HPDE6-E6E7 (cell line): ENCODE measurements around the gene GRHL1.

Source experiments
- DNase-seq: peaks from one replicate; pipeline ENCODE4 v3.0.0; 2011; ENCODE audit warnings: missing footprints; ENCODE audit errors: extremely low spot score

Gene GRHL1

DNA sequence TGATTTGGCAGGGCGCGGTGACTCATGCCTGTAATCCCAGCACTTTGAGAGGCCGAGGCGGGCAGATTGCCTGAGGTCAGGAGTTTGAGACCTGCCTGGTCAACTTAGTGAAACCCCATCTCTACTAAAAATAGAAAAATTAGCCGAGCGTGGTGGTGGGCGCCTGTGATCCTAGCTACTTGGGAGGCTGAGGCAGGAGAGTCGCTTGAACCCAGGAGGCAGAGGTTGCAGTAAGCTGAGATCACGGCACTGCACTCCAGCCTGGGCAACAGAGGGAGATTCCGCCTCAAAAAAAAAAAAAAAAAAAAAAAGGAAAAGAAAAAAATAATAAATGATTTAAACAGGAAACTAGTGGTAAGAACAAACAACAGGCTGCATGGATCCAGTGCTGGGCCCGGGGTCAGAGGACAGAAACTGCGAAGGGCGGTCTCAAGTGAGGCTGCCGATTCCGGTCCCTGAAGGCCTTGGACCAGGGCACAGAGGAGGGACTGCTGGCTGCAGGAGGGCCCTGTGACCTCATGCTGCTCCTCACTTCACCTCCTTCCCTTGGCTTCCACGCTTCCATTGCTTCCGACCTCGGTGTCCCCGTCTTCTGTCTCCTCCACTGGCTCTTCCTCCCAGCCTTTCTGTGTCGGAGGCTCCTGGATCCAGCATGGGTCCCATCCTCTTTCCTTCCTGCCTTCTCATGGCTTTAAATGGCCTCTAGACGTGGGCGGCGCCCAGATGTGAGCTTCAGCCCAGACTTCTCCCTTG is 2.1 kb upstream of the GRHL1 start:
- DNase-seq = no peak

DNA sequence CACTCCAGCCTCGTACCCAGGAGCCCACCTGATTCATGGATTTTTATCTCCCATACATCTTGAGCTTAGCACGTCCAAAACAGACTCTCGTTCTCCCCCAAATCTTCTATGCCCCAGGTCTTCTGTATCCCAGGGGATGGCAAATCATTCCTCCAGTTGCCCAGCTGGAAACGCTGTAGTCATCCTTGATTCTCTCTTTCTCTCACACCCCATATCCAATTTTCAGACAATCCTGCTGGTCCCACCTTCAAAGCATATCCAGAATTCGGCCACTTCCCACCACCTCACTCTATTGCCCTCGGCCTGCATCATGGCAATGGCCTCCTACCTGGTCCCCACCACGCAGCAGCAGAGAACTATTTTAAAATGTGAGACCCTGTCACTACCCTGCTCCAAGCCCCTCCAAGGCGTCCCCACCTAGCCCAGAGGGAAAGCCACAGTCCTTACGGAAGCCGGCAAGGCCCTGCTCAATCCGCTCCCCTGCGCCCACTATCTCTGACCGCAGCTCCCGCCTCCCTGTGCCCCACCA is 1.4 kb upstream of the GRHL1 start:
- no peak for DNase-seq

DNA sequence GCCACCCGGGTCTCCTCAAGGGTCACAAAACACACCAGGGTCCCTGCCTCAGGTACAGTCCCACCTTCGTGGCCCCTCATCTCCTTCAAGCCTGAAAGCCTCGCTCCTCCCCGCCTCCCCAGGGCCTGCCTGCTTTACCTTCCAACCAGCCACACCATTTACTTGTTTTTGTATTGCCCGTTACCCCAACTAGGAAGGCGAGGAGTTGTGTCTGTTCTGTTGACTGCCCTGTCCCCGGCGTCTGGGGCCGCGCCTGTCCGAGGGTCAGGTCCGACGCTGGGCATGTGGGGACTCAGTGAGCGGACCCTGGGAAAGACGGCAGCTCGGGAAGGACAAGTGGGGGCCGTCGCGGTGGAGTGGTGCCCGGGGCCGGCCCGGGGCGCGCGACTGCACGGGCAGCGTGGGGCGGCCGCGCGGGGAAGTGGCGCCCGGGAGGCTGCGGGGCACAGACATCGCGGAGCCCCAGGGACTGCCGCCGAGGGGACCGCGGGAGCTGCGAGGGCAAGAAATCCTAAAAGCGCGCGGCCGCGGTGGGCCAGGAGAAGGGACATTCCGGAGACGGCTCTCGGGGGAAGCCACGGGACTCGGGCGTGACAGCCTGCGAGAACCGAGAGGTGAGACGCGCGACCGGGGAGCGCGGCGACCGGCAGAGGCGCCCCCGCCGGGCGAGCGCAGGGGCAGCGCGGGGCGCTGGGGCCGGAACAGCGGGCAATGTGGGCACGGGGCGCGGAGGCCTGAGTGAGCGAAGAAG is 797 bp upstream of the GRHL1 start:
- DNase-seq = peak; percentile 31

DNA sequence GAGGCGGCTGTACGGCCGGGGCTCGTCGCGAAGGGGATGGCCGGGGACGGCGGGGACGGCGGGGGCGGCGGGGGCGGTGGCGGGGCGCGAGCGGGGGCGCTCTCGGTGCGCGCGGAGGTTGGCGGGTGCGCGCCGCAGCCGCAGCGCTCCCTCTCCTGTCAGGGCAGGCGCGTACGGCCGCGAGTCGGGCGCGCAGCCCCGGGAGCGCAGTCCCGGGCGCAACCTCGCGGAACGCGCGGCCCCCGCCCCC is 296 bp upstream of the GRHL1 start:
- DNase-seq = no peak

GRCh38 chr2:9952286-9952737 is 819 bp downstream of the GRHL1 start:
- no peak for DNase-seq

DNA sequence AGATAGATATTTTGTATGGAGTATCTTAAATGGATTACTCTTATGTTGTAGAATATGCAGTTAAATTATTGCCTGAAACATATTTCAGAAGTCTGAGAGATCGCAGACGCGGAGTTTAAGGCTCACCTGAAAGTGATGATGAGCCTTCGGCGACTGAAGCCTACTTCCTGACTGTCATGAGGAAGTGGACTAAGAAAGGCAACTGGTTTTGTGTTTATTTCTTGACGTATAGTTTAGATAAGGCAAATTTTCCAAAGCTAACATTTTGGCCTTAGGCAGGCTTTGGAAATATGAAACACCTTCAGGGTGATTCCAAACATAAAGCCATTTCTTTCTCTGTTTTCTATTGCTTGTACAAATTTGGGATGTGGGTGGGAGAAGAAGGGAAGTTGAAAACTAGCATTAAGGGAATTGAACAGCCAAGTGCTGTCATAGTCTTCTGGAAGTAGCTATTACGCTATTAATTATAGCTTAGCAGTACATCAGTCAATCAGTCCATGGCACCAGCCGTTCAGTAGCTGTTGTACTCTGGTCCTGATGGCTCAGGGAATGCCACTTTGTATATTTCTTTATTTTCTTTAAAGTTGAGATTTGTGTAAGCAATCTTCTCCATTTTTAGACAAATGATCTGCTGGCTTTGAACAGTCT is 1.5 kb downstream of the GRHL1 start:
- DNase-seq = no peak

DNA sequence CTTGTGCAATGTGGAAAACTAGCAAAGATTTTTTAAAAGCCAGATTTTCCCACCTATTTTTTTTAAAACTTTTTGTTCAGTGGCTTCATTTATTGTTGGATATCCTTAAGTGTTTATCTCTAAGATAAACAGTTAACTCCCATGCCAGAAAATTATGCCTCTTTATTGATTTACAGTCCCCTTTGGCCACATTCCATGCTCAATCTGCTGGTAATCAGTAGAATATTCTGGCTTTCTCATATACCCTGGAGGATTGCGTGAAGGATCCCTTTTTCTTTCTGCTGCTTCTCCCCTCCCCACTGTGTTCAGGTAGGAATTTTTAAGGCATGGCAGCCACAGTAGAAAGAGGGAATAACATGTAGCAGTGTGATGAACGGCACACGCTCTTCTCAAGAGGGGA is 2.6 kb downstream of the GRHL1 start:
- DNase-seq = no peak

GRCh38 chr2:9958057-9958456 is 6.6 kb downstream of the GRHL1 start:
- DNase-seq = no peak

DNA sequence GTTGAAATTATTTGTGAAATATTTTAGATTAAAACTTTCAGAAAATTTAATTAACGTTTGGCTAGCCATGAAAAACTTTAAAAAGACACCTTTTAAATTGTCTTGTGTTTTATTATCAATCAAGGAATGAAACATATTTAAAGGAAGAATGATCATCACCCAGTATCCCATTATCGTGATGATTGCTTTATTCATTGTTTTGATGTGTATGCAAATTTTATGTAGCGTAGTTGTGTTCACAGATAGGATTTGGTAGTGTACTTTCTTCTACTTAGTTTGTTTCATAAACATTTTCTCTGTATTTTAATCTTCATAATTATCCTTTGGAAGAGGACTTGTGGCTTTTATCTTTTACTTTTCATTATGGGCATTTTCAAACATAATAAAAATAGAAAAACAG is 7.8 kb downstream of the GRHL1 start:
- DNase-seq = no peak

DNA sequence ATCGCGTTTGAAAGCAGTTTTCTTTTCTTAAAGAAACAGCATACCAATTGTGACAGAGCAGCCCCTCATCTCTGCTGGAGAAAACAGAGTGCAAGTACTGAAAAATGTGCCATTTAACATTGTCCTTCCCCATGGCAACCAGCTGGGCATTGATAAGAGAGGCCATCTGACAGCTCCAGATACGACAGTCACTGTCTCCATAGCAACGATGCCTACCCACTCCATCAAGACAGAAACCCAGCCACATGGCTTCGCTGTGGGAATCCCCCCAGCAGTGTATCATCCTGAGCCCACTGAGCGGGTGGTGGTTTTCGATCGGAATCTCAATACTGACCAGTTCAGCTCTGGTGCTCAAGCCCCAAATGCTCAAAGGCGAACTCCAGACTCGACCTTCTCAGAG is 9.5 kb downstream of the GRHL1 start:
- no peak for DNase-seq

GRCh38 chr2:9964334-9964980 is 13.0 kb downstream of the GRHL1 start:
- DNase-seq = no peak

DNA sequence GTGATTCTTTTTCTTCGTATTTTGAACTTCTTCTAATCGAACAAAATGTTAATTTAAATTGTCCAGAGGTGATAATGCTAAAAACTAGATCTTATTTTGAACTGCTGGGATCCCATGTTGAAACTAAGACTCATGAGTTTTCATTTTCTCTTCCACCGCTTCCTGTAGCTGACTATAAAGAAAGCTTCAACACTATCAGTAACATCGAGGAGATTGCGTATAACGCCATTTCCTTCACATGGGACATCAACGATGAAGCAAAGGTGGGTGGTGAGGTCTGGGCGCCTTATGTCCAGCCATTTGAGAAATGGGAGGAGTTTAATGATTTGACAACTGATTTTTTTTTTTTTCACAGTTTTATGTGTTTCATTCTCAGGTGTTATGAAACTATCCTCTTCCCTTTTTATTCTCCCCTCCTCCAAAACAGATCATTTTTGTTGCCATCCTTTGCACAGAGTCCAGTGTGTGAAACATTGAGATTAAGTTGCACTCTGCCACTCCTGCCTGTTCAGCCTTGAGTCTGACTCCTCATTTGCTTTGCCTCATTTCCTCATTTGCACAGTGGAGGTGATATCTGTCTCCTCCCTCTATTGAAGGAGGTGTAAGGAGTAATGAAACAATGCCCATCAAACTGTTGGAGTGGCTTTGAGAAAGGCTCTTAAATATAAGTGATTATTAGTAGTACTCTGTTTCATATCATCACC is 13.8 kb downstream of the GRHL1 start:
- DNase-seq = no peak

- no peak for DNase-seq
Observed at GRCh38 chr2:9966491-9967022, 15.1 kb downstream of the GRHL1 start.

DNA sequence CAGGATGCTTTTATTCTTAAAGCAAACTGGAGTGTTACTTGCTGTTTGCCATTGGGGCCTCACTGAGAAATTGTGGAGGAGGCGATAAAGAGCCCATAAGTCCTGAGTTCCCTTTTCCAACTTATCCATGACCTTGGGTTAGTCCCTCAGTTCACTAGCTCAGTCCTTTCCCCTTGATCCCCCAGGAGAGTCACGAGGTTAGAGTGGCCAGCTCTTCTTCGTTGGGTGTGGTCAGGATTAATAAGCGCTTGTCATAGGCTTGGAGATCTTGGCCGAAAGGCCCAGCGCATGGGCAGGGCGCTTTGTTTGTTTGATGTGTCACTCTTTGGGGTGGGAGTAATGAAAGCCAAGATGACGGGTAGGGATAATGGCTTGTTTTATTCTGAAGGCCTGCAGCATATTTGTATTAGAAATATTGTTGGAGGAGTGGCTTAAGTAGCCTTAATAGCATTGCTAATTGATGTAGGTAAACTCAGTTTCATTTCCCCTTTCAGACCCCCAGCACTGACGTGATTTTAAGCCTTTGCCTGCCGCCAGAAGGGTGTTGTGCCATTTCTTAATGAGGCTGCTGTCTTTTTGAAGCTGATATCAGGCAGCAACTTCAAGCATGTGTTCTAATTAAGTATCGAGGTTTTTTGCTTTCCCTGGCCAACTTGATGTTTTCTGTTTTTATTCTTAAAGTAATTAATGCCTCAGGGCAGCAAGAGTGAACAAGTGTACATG is 15.7 kb downstream of the GRHL1 start:
- DNase-seq = no peak

- DNase-seq = no peak
Observed at GRCh38 chr2:9968553-9969497, 17.3 kb downstream of the GRHL1 start.

- DNase-seq = no peak
Observed at GRCh38 chr2:9970200-9971044, 18.9 kb downstream of the GRHL1 start.

GRCh38 chr2:9971105-9971818 is 19.8 kb downstream of the GRHL1 start:
- DNase-seq = peak; percentile 53

DNA sequence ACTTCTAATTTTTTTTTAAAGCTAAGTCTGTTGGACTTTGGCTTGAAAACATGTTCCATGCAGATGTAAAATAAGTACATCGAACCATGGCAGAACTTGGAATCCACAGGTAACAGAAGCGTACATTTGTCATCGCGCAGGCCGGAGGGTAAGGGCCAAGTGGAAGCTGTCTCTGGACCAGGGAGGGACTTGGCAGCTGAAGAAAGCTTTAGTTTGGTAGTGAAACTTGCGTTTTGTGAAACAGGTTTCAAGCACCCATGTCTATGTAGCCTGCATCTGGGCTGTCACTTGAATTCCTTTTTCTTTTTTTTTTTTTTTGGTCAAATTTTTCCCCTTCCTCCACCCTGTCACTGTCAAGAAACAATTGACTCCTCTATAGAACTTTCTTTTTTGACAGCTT is 20.4 kb downstream of the GRHL1 start:
- no peak for DNase-seq
